HUES6 (cell line): ENCODE measurements around the gene SLC12A7.
A peak's percentile ranks its signal among the peaks of the same experiment; 100 is the strongest.

Experiments used
- H3K27ac ChIP-seq: 2 replicates; pipeline ENCODE4 v1.7.0; 2013; ENCODE audit warnings: low read depth, mild to moderate bottlenecking, low read length, inconsistent platforms
- H3K27me3 ChIP-seq: 2 replicates; pipeline ENCODE4 v1.6.1; 2013; ENCODE audit warnings: low read length; ENCODE audit not compliant: control insufficient read depth, insufficient read depth
- H3K36me3 ChIP-seq: 2 replicates; pipeline ENCODE4 v1.6.1; 2013; ENCODE audit warnings: low read length; ENCODE audit not compliant: control insufficient read depth, insufficient read depth
- H3K4me1 ChIP-seq: 2 replicates; pipeline ENCODE4 v1.6.1; 2013; ENCODE audit warnings: low read length; ENCODE audit not compliant: control insufficient read depth, insufficient read depth
- H3K4me3 ChIP-seq: 2 replicates; pipeline ENCODE4 v1.5.1; 2013; ENCODE audit warnings: low read depth, low read length
- H3K9ac ChIP-seq: one replicate; pipeline ENCODE4 v1.6.1; 2013; ENCODE audit warnings: mild to moderate bottlenecking, low read length
- H3K9me3 ChIP-seq: 2 replicates; pipeline ENCODE4 v1.6.1; 2013; ENCODE audit warnings: low read depth, low read length; ENCODE audit not compliant: control insufficient read depth, insufficient read depth

The SLC12A7 gene

GRCh38 chr5:1074816-1075554 is 36.9 kb downstream of the SLC12A7 start:
- Histone ChIP-seq H3K27ac (no peak overlapping the region), H3K36me3 (peaks cover 56% of the 10 kb centered on the region), H3K9ac (no peak overlapping the region), H3K4me3 (no peak overlapping the region), H3K27me3 (no peaks in the 10 kb centered on the region), H3K9me3 (no peaks in the 10 kb centered on the region), H3K4me1 (no peaks in the 10 kb centered on the region)

- Histone ChIP-seq H3K4me3 (no peak overlapping the region), H3K9ac (no peak overlapping the region), H3K27me3 (no peaks in the 10 kb centered on the region), H3K27ac (no peak overlapping the region), H3K36me3 (peaks cover 53% of the 10 kb centered on the region), H3K9me3 (no peaks in the 10 kb centered on the region), H3K4me1 (no peaks in the 10 kb centered on the region)
These were observed 37.6 kb downstream of the SLC12A7 start for GRCh38 chr5:1074226-1074625.

GRCh38 chr5:1073239-1074102 is 38.4 kb downstream of the SLC12A7 start:
- Histone ChIP-seq H3K27ac (peak overlapping the region; percentile 21; the same call in 1 of the 2 replicates), H3K4me3 (no peak overlapping the region), H3K9ac (no peak overlapping the region), H3K4me1 (no peaks in the 10 kb centered on the region; the same call in 1 of the 2 replicates), H3K36me3 (peaks cover 47% of the 10 kb centered on the region), H3K27me3 (no peaks in the 10 kb centered on the region), H3K9me3 (no peaks in the 10 kb centered on the region)

- no peaks in the 10 kb centered on the region; the same call in 1 of the 2 replicates for H3K4me1 ChIP-seq
These were observed 42.2 kb downstream of the SLC12A7 start for GRCh38 chr5:1069720-1070088.

GRCh38 chr5:1068895-1069719 is 42.8 kb downstream of the SLC12A7 start:
- Histone ChIP-seq H3K9ac (no peak overlapping the region), H3K36me3 (peaks cover 32% of the 10 kb centered on the region), H3K9me3 (no peaks in the 10 kb centered on the region), H3K27me3 (no peaks in the 10 kb centered on the region), H3K4me3 (no peak overlapping the region), H3K4me1 (no peaks in the 10 kb centered on the region; the same call in 1 of the 2 replicates), H3K27ac (no peak overlapping the region)

More at GRCh38 chr5:1069720-1070088, 42.2 kb downstream of the SLC12A7 start:
- Histone ChIP-seq H3K36me3 (peaks cover 31% of the 10 kb centered on the region), H3K9me3 (no peaks in the 10 kb centered on the region), H3K27me3 (no peaks in the 10 kb centered on the region), H3K4me3 (no peak overlapping the region), H3K9ac (no peak overlapping the region), H3K27ac (no peak overlapping the region)

- H3K36me3 ChIP-seq = peaks cover 32% of the 10 kb centered on the region
- H3K4me3 ChIP-seq = no peak overlapping the region
- H3K4me1 ChIP-seq = no peaks in the 10 kb centered on the region; the same call in 1 of the 2 replicates
- H3K9me3 ChIP-seq = no peaks in the 10 kb centered on the region
- H3K27ac ChIP-seq = no peak overlapping the region
- H3K27me3 ChIP-seq = no peaks in the 10 kb centered on the region
- no peak overlapping the region for H3K9ac ChIP-seq
These were observed 43.5 kb downstream of the SLC12A7 start for GRCh38 chr5:1068204-1068894.

GRCh38 chr5:1067141-1068121 is 44.4 kb downstream of the SLC12A7 start:
- peaks cover 39% of the 10 kb centered on the region for H3K36me3 ChIP-seq
- no peaks in the 10 kb centered on the region for H3K9me3 ChIP-seq
- H3K4me3 ChIP-seq = no peak overlapping the region
- no peaks in the 10 kb centered on the region for H3K27me3 ChIP-seq
- no peak overlapping the region; the same call in 1 of the 2 replicates for H3K27ac ChIP-seq
- H3K9ac ChIP-seq = no peak overlapping the region
- no peaks in the 10 kb centered on the region; the same call in 1 of the 2 replicates for H3K4me1 ChIP-seq

- H3K27me3 ChIP-seq = no peaks in the 10 kb centered on the region
- no peak overlapping the region for H3K9ac ChIP-seq
- peaks cover 42% of the 10 kb centered on the region for H3K36me3 ChIP-seq
- no peak overlapping the region for H3K4me3 ChIP-seq
- no peaks in the 10 kb centered on the region for H3K9me3 ChIP-seq
- no peak overlapping the region for H3K27ac ChIP-seq
- H3K4me1 ChIP-seq = no peaks in the 10 kb centered on the region; the same call in 1 of the 2 replicates
These were observed 45.2 kb downstream of the SLC12A7 start for GRCh38 chr5:1066676-1067075.

- Histone ChIP-seq H3K9me3 (no peaks in the 10 kb centered on the region), H3K36me3 (peaks cover 42% of the 10 kb centered on the region), H3K27ac (no peak overlapping the region), H3K4me1 (no peaks in the 10 kb centered on the region; the same call in 1 of the 2 replicates), H3K27me3 (no peaks in the 10 kb centered on the region), H3K9ac (no peak overlapping the region), H3K4me3 (no peak overlapping the region)
These were observed 45.8 kb downstream of the SLC12A7 start for GRCh38 chr5:1065891-1066650.
